Lower leg skin (tissue), 4 donors: ENCODE measurements around the gene TPM4. TPM values are rescaled to one million over a fixed set of nuclear protein-coding genes. Genes with fewer than 3 reads are reported as not detected.

Experiments
- DNase-seq, 2 donors: peaks; one replicate each; pipeline ENCODE4 v3.0.0-alpha.2; 2019; ENCODE audit warnings: low spot score in 2 of 2
- H3K4me3 ChIP-seq: fragments of 200-600 bp; sonication (generic); 2 replicates; pipeline ENCODE4 v1.5.1; 2017; ENCODE audit warnings: mild to moderate bottlenecking, low read depth; ENCODE audit not compliant: poor library complexity, severe bottlenecking
- CTCF ChIP-seq, 3 donors: fragments of 450-650 bp; IDR thresholded peaks; one replicate each; pipeline ENCODE4 v1.5.1; 2016; ENCODE audit warnings: antibody characterized with exemption in 3 of 3, mild to moderate bottlenecking in 3 of 3, moderate library complexity in 2 of 3
- POLR2A ChIP-seq, 2 donors: fragments of 450-650 bp; IDR thresholded peaks; one replicate each; pipeline ENCODE4 v1.6.1; 2016 to 2017; ENCODE audit warnings: antibody characterized with exemption in 2 of 2, mild to moderate bottlenecking in 1 of 2, moderate library complexity in 1 of 2
- WGBS, 2 donors: methylation state at CpG; one replicate each; pipeline ENCODE4 v1.1.5; 2018; 5-methylcytosine and 5-hydroxymethylcytosine counted together
- intact Hi-C: fragments of 100-400 bp; cut with DNase I; formaldehyde crosslinking; loops from one replicate; pipeline ENCODE4 v1.15.0; 2023; ENCODE audit warnings: low total_unique reads
- total RNA-seq, 4 donors: library from RNA; depleted of rRNA; stranded (reverse); fragments of >200 nt; gene quantifications; one replicate each; pipeline ENCODE4 v1.1.0, GENCODE V29; 2016

Gene TPM4
- total RNA-seq, 4 donors from 2014 or later: 217 to 303 (median 267) TPM

- WGBS, 2 donors: 67 to 69% methylated on average over 3 of the region's 3 CpGs
- intact Hi-C loops: no loop called here
These were observed 27.7 kb upstream of the TPM4 start for GRCh38 chr19:16048583-16048982.

GRCh38 chr19:16051254-16052025 is 24.9 kb upstream of the TPM4 start:
- WGBS, 2 donors: 48 to 56% methylated on average over 11 of the region's 11 CpGs
- TF ChIP-seq CTCF (IDR thresholded peaks at IDR 0.05) (no peak), POLR2A (IDR thresholded peaks at IDR 0.05) (no peak)
- no peak overlapping the region for H3K4me3 ChIP-seq
- DNase-seq: peak in 1 of 2 donors; percentile 32
- intact Hi-C loops: no loop called here

More at GRCh38 chr19:16048583-16048982, 27.7 kb upstream of the TPM4 start:
- no peak overlapping the region for H3K4me3 ChIP-seq
- TF ChIP-seq CTCF (IDR thresholded peaks at IDR 0.05) (no peak), POLR2A (IDR thresholded peaks at IDR 0.05) (no peak)
- no peak for DNase-seq

GRCh38 chr19:16052353-16052752 is 23.9 kb upstream of the TPM4 start:
- 82 to 83% methylated on average over 7 of the region's 7 CpGs for WGBS, 2 donors
- TF ChIP-seq CTCF (IDR thresholded peaks at IDR 0.05): no peak
- no peak for TF ChIP-seq POLR2A (IDR thresholded peaks at IDR 0.05)
- intact Hi-C loops: no loop called here
- H3K4me3 ChIP-seq: no peak overlapping the region
- no peak for DNase-seq

GRCh38 chr19:16057062-16057461 is 19.2 kb upstream of the TPM4 start:
- no peak for DNase-seq
- TF ChIP-seq CTCF (IDR thresholded peaks at IDR 0.05) (no peak), POLR2A (IDR thresholded peaks at IDR 0.05) (no peak)
- intact Hi-C loops: no loop called here
- no peak overlapping the region for H3K4me3 ChIP-seq
- WGBS, 2 donors: 60 to 70% methylated on average over 5 of the region's 5 CpGs

- DNase-seq: no peak
- no peak overlapping the region for H3K4me3 ChIP-seq
- intact Hi-C loops: no loop called here
- TF ChIP-seq POLR2A (IDR thresholded peaks at IDR 0.05): no peak
- TF ChIP-seq CTCF (IDR thresholded peaks at IDR 0.05): no peak
- 33 to 43% methylated on average over 2 of the region's 2 CpGs for whole genome bisulfite sequencing, 2 donors
These were observed 16.0 kb upstream of the TPM4 start for GRCh38 chr19:16060294-16060693.

- DNase-seq: peak in 1 of 2 donors; percentile 75
- intact Hi-C loops: no loop called here
- WGBS, 2 donors: 73 to 89% methylated on average over 4 of the region's 4 CpGs
- no peak for TF ChIP-seq CTCF (IDR thresholded peaks at IDR 0.05)
- H3K4me3 ChIP-seq: no peak overlapping the region
These were observed 14.4 kb upstream of the TPM4 start for GRCh38 chr19:16061943-16062342.
